Measurements from ENCODE around the gene PLSCR5.

- TF ChIP-seq YY1 (IDR thresholded peaks at IDR 0.05), result no peak
- no peak for TF ChIP-seq CTCF (IDR thresholded peaks at IDR 0.05; ENCODE audit: low read depth, low read length, missing input control)
- no peak for TF ChIP-seq TAF1 (conservative IDR thresholded peaks at IDR 0.05)
- no peak for TF ChIP-seq RAD21 (IDR thresholded peaks at IDR 0.05)
- TF ChIP-seq, protein P1, sequence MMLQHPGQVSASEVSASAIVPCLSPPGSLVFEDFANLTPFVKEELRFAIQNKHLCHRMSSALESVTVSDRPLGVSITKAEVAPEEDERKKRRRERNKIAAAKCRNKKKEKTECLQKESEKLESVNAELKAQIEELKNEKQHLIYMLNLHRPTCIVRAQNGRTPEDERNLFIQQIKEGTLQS (IDR thresholded peaks at IDR 0.05), result no peak
- TF ChIP-seq, protein P2, sequence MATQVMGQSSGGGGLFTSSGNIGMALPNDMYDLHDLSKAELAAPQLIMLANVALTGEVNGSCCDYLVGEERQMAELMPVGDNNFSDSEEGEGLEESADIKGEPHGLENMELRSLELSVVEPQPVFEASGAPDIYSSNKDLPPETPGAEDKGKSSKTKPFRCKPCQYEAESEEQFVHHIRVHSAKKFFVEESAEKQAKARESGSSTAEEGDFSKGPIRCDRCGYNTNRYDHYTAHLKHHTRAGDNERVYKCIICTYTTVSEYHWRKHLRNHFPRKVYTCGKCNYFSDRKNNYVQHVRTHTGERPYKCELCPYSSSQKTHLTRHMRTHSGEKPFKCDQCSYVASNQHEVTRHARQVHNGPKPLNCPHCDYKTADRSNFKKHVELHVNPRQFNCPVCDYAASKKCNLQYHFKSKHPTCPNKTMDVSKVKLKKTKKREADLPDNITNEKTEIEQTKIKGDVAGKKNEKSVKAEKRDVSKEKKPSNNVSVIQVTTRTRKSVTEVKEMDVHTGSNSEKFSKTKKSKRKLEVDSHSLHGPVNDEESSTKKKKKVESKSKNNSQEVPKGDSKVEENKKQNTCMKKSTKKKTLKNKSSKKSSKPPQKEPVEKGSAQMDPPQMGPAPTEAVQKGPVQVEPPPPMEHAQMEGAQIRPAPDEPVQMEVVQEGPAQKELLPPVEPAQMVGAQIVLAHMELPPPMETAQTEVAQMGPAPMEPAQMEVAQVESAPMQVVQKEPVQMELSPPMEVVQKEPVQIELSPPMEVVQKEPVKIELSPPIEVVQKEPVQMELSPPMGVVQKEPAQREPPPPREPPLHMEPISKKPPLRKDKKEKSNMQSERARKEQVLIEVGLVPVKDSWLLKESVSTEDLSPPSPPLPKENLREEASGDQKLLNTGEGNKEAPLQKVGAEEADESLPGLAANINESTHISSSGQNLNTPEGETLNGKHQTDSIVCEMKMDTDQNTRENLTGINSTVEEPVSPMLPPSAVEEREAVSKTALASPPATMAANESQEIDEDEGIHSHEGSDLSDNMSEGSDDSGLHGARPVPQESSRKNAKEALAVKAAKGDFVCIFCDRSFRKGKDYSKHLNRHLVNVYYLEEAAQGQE (IDR thresholded peaks at IDR 0.05), result no peak
- TF ChIP-seq NR2F2 (IDR thresholded peaks at IDR 0.05), result no peak
- TF ChIP-seq RXRA (IDR thresholded peaks at IDR 0.05), result no peak
- TF ChIP-seq HNF4G (IDR thresholded peaks at IDR 0.05), result no peak
Observed at GRCh38 chr3:146547235-146547835, 57.8 kb downstream of the PLSCR5 start.

All from liver (tissue), 3 donors.